Left renal pelvis (tissue), 4 donors: ENCODE results near the gene ABI3BP. TPM values are rescaled to one million over a fixed set of nuclear protein-coding genes. Genes with fewer than 3 reads are reported as not detected.
A peak's percentile ranks its signal among the peaks of the same experiment; 100 is the strongest.

ENCODE experiments used
- DNase-seq, 4 donors: peaks; one replicate each; pipeline ENCODE4 v3.0.0-alpha.2; 2013; ENCODE audit warnings: low read depth in 4 of 4, low spot score in 3 of 4
- polyA plus RNA-seq, 4 donors: library from polyadenylated mRNA; unstranded; fragments of 120-200 nt; gene quantifications; one replicate each; pipeline ENCODE4 v1.2.1, GENCODE V29; 2013; ENCODE audit not compliant: insufficient read length in 4 of 4

ABI3BP gene
- polyA plus RNA-seq, 4 donors = 21.5 to 37.5 (median 27.2) TPM

GRCh38 chr3:100753846-100754245 lies 239.4 kb downstream of the ABI3BP start:
- no peak for DNase-seq

- DNase-seq = no peak
These were observed 244.3 kb downstream of the ABI3BP start for GRCh38 chr3:100748967-100749366.

GRCh38 chr3:100748220-100748619 lies 245.0 kb downstream of the ABI3BP start:
- no peak for DNase-seq

GRCh38 chr3:100746092-100746491 lies 247.1 kb downstream of the ABI3BP start:
- DNase-seq = no peak

- no peak for DNase-seq
These were observed 247.6 kb downstream of the ABI3BP start for GRCh38 chr3:100745617-100746016.

- no peak for DNase-seq
These were observed 248.6 kb downstream of the ABI3BP start for GRCh38 chr3:100744671-100745070.

GRCh38 chr3:100743535-100743934 lies 249.7 kb downstream of the ABI3BP start:
- DNase-seq = no peak

GRCh38 chr3:100740207-100740606 lies 253.0 kb downstream of the ABI3BP start:
- no peak for DNase-seq

GRCh38 chr3:100737334-100737733 lies 255.9 kb downstream of the ABI3BP start:
- DNase-seq = no peak

- DNase-seq = no peak
These were observed 260.8 kb downstream of the ABI3BP start for GRCh38 chr3:100732435-100732834.

- DNase-seq = no peak
These were observed 262.7 kb downstream of the ABI3BP start for GRCh38 chr3:100730524-100730923.

- DNase-seq = no peak
These were observed 266.5 kb downstream of the ABI3BP start for GRCh38 chr3:100726706-100727105.

GRCh38 chr3:100725935-100726513 lies 267.2 kb downstream of the ABI3BP start:
- DNase-seq = no peak

- no peak for DNase-seq
These were observed 272.8 kb downstream of the ABI3BP start for GRCh38 chr3:100720426-100720825.

- DNase-seq = no peak
These were observed 274.1 kb downstream of the ABI3BP start for GRCh38 chr3:100719136-100719535.

GRCh38 chr3:100717637-100718487 lies 275.4 kb downstream of the ABI3BP start:
- DNase-seq = no peak

GRCh38 chr3:100717063-100717462 lies 276.2 kb downstream of the ABI3BP start:
- DNase-seq = no peak

GRCh38 chr3:100715176-100715575 lies 278.0 kb downstream of the ABI3BP start:
- DNase-seq = no peak

GRCh38 chr3:100710261-100710968 lies 282.8 kb downstream of the ABI3BP start:
- no peak for DNase-seq

- DNase-seq = peak in 2 of 4 donors; percentile 26 to 36
These were observed 283.4 kb downstream of the ABI3BP start for GRCh38 chr3:100709842-100710260.
